A673 (cell line): ENCODE results near the gene PTPN23. TPM values are rescaled to one million over a fixed set of nuclear protein-coding genes. Genes with fewer than 3 reads are reported as not detected.

Experiments
- BruUV-seq: library from RNA; stranded (reverse); fragments of 400-500 nt; replicated peaks from 2 replicates; lab custom pipeline; 2021; lab: Mats Ljungman, UMichigan
- CTCF ChIA-PET: fragments of 300-600 bp; sonication (Branson Sonifier 250); formaldehyde crosslinking; loops from one replicate; lab custom pipeline; 2022; ENCODE audit warnings: antibody characterized with exemption; lab: Charles Lee
- POLR2A ChIA-PET: fragments of 300-600 bp; sonication (Branson Sonifier 250); formaldehyde crosslinking; loops from one replicate; lab custom pipeline; 2022; ENCODE audit warnings: antibody characterized with exemption; ENCODE audit not compliant: low non-redundant PET; lab: Charles Lee
- DNase-seq: peaks from one replicate; pipeline ENCODE4 v3.0.0-alpha.2; 2015; ENCODE audit warnings: low spot score
- H3K27ac ChIP-seq: fragments of 200-600 bp; sonication (generic); 2 replicates; pipeline ENCODE4 v1.5.1; 2016; ENCODE audit warnings: mixed run types, low read depth, mild to moderate bottlenecking, mixed read lengths, antibody characterized with exemption, low read length; ENCODE audit not compliant: poor library complexity, severe bottlenecking
- H3K27me3 ChIP-seq: fragments of 200-600 bp; sonication (generic); replicated peaks from 2 replicates; pipeline ENCODE4 v1.6.1; 2017; ENCODE audit warnings: mixed run types, low read depth, mild to moderate bottlenecking, mixed read lengths, antibody characterized with exemption, low read length; ENCODE audit not compliant: insufficient read depth, poor library complexity
- H3K36me3 ChIP-seq: fragments of 200-600 bp; sonication (generic); 2 replicates; pipeline ENCODE4 v1.6.1; 2016; ENCODE audit warnings: mixed run types, mild to moderate bottlenecking, mixed read lengths, antibody characterized with exemption, low read length; ENCODE audit not compliant: insufficient read depth, poor library complexity, severe bottlenecking
- H3K4me1 ChIP-seq: fragments of 200-600 bp; sonication (generic); 2 replicates; pipeline ENCODE4 v1.6.1; 2017; ENCODE audit warnings: mixed run types, mild to moderate bottlenecking, mixed read lengths, antibody characterized with exemption, low read length; ENCODE audit not compliant: insufficient read depth, poor library complexity, severe bottlenecking
- H3K4me3 ChIP-seq: fragments of 200-600 bp; sonication (generic); 2 replicates; pipeline ENCODE4 v1.5.1; 2016; ENCODE audit warnings: low read depth, mixed run types, mild to moderate bottlenecking, mixed read lengths, low read length; ENCODE audit not compliant: poor library complexity, severe bottlenecking
- H3K9me3 ChIP-seq: fragments of 200-600 bp; sonication (generic); 2 replicates; pipeline ENCODE4 v1.6.1; 2016; ENCODE audit warnings: mixed run types, low read depth, mild to moderate bottlenecking, mixed read lengths, antibody characterized with exemption, low read length; ENCODE audit not compliant: poor library complexity, severe bottlenecking
- EZH2 ChIP-seq: fragments of 200-600 bp; sonication (generic); IDR thresholded peaks from 2 replicates; pipeline ENCODE4 v1.6.1; 2017; ENCODE audit warnings: borderline replicate concordance, low read depth, mild to moderate bottlenecking, mixed read lengths, antibody characterized with exemption, low read length; ENCODE audit not compliant: poor library complexity, severe bottlenecking
- intact Hi-C: fragments of 100-400 bp; cut with micrococcal nuclease; formaldehyde crosslinking; loops from one replicate; pipeline ENCODE4 v1.10.0; 2022; ENCODE audit not compliant: unreplicated experiment
- total RNA-seq: library from RNA; stranded (reverse); gene quantifications from 2 replicates; pipeline ENCODE4 v1.2.3, GENCODE V29; 2021
- TF ChIP-seq, protein P1 (sequence below): fragments of 300-800, 200-600 bp; sonication (generic); conservative IDR thresholded peaks from 2 replicates; pipeline ENCODE4 v1.5.1; 2017; ENCODE audit warnings: low read depth, mild to moderate bottlenecking, antibody characterized with exemption, low read length, moderate library complexity, mixed read lengths

Gene PTPN23
- total RNA-seq, 1 experiment from 2014 or later: 24.0 TPM

GRCh38 chr3:47425959-47426358 lies 45.1 kb downstream of the PTPN23 start:
- Histone ChIP-seq H3K36me3 (peaks cover 2% of the 10 kb centered on the region), H3K27me3 (no peaks in the 10 kb centered on the region), H3K4me1 (no peaks in the 10 kb centered on the region), H3K9me3 (no peaks in the 10 kb centered on the region), H3K27ac (no peak overlapping the region), H3K4me3 (no peak overlapping the region)
- ChIA-PET POLR2A (interaction anchor here (0.6 kb wide), 1 partner anchor 1330 kb away, joined by 4 read pairs; no protein-coding TSS in a partner anchor), CTCF (no interaction called here)
- no TSS peak for BruUV-seq
- no peak for DNase-seq
- intact Hi-C loops: no loop called here
- no peak for TF ChIP-seq EZH2
- TF ChIP-seq, protein P1, sequence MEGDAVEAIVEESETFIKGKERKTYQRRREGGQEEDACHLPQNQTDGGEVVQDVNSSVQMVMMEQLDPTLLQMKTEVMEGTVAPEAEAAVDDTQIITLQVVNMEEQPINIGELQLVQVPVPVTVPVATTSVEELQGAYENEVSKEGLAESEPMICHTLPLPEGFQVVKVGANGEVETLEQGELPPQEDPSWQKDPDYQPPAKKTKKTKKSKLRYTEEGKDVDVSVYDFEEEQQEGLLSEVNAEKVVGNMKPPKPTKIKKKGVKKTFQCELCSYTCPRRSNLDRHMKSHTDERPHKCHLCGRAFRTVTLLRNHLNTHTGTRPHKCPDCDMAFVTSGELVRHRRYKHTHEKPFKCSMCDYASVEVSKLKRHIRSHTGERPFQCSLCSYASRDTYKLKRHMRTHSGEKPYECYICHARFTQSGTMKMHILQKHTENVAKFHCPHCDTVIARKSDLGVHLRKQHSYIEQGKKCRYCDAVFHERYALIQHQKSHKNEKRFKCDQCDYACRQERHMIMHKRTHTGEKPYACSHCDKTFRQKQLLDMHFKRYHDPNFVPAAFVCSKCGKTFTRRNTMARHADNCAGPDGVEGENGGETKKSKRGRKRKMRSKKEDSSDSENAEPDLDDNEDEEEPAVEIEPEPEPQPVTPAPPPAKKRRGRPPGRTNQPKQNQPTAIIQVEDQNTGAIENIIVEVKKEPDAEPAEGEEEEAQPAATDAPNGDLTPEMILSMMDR: no peak

GRCh38 chr3:47427866-47428265 lies 47.0 kb downstream of the PTPN23 start:
- no peak overlapping the region for H3K4me3 ChIP-seq
- no peak overlapping the region for H3K27ac ChIP-seq
- no peaks in the 10 kb centered on the region for H3K4me1 ChIP-seq
- intact Hi-C loops: no loop called here
- no peaks in the 10 kb centered on the region for H3K9me3 ChIP-seq
- H3K27me3 ChIP-seq: no peaks in the 10 kb centered on the region
- ChIA-PET CTCF (no interaction called here), POLR2A (no interaction called here)
- no peak for DNase-seq
- TF ChIP-seq, protein P1: no peak
- BruUV-seq: no TSS peak
- H3K36me3 ChIP-seq: peaks cover 2% of the 10 kb centered on the region

- Histone ChIP-seq H3K27ac (no peak overlapping the region), H3K27me3 (no peaks in the 10 kb centered on the region), H3K36me3 (peaks cover 2% of the 10 kb centered on the region), H3K4me1 (no peaks in the 10 kb centered on the region), H3K9me3 (no peaks in the 10 kb centered on the region), H3K4me3 (no peak overlapping the region)
- intact Hi-C loops: no loop called here
- no peak for DNase-seq
- TF ChIP-seq, protein P1: no peak
- no peak for TF ChIP-seq EZH2
- no TSS peak for BruUV-seq
- POLR2A ChIA-PET: no interaction called here
- CTCF ChIA-PET: no interaction called here
Measured at GRCh38 chr3:47428662-47429061, 47.8 kb downstream of the PTPN23 start.
